ENCODE data around the gene PTPN6. TPM values are rescaled to one million over a fixed set of nuclear protein-coding genes. Genes with fewer than 3 reads are reported as not detected.
"Not testable (repeated sequence)": the region's sequence is repeated elsewhere in the genome, so short reads cannot be mapped to it uniquely, and the experiment has no call there.

PTPN6 gene
- total RNA-seq (ENCODE audit: low replicate concordance), result 15.6 and 61.0 TPM in 2 replicates
- long read RNA-seq, transcript PTPN6-202 (16 exons, 2,159 nt), result major isoform, 15 of 30 reads
- long read RNA-seq, partial matches to known transcripts, result 6 of 30 reads
- long read RNA-seq, other reads (novel, unspliced or antisense), result 9 of 30 reads

DNA sequence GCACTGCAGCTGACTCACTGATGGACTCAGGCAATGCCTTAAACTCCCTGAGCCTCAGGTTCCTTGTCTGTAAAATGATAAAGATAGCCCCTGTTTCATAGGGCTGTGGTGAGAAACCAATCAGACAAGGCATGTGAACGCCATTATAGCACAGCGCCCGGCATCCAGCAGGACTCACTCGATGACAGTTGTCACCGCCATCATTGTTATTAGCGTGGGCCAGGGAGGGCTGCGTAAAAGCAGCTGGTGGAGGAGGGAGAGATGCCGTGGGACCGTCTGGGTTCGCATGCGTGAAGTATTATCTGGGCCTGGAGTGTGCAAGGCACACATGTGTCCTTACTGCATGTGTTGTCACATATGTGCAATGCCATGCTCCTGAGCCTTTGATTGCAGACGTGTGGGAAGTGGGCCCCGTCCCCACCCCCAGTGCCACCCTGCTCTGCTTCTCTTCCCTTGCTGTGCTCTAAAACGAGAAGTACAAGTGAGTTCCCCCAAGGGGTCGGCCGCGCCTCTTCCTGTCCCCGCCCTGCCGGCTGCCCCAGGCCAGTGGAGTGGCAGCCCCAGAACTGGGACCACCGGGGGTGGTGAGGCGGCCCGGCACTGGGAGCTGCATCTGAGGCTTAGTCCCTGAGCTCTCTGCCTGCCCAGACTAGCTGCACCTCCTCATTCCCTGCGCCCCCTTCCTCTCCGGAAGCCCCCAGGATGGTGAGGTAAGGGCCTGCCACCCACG, at the start of gene PTPN6:
Gene PTPN6 (plus strand): TSS at position 546 of the 730 bp plus-strand sequence. CDS start 157 bp downstream, at position 703.
- H3K4me3 Mint-ChIP-seq, result no peak within 1 kb of the TSS
- H3K9me3 Mint-ChIP-seq, result no peaks in the 10 kb centered on the region
- peak within 1 kb of the TSS; percentile 5 for H3K27ac Mint-ChIP-seq
- DNase-seq (ENCODE audit: extremely low spot score, unreplicated experiment), result no peak
- TF ChIP-seq, protein P1, sequence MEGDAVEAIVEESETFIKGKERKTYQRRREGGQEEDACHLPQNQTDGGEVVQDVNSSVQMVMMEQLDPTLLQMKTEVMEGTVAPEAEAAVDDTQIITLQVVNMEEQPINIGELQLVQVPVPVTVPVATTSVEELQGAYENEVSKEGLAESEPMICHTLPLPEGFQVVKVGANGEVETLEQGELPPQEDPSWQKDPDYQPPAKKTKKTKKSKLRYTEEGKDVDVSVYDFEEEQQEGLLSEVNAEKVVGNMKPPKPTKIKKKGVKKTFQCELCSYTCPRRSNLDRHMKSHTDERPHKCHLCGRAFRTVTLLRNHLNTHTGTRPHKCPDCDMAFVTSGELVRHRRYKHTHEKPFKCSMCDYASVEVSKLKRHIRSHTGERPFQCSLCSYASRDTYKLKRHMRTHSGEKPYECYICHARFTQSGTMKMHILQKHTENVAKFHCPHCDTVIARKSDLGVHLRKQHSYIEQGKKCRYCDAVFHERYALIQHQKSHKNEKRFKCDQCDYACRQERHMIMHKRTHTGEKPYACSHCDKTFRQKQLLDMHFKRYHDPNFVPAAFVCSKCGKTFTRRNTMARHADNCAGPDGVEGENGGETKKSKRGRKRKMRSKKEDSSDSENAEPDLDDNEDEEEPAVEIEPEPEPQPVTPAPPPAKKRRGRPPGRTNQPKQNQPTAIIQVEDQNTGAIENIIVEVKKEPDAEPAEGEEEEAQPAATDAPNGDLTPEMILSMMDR (conservative IDR thresholded peaks at IDR 0.05), result no peak
- no peaks in the 10 kb centered on the region for H3K27me3 Mint-ChIP-seq
- peaks cover 5% of the 10 kb centered on the region for H3K4me1 Mint-ChIP-seq (ENCODE audit: unreplicated experiment)
- peaks cover 4% of the 10 kb centered on the region for H3K36me3 Mint-ChIP-seq

DNA sequence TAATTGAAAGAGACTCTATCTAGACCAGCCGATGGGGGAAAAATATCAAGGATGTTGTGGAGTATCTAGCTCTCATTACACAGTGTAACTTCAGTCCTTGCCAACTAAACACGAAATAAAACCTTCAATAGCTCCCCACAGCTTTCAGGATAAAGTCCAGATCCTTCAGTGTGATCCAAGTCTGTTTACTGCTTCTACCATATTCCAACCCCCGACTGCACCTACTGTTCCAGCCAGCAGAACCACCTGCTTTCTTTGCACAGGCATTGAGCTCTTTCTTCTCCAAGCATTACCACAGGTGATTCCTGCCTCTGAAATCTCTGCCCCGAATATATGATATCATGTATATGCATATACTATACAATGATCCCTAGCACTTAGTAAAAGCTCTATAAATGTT, 48.7 kb upstream of the PTPN6 start:
- H3K4me1 Mint-ChIP-seq (ENCODE audit: unreplicated experiment), result no peaks in the 10 kb centered on the region
- TF ChIP-seq, protein P1 (conservative IDR thresholded peaks at IDR 0.05), result no peak
- no peak for DNase-seq (ENCODE audit: extremely low spot score, unreplicated experiment)
- H3K9me3 Mint-ChIP-seq, result no peaks in the 10 kb centered on the region
- no peak overlapping the region for H3K27ac Mint-ChIP-seq
- no peaks in the 10 kb centered on the region for H3K27me3 Mint-ChIP-seq
- H3K4me3 Mint-ChIP-seq, result no peak overlapping the region
- peaks cover 10% of the 10 kb centered on the region for H3K36me3 Mint-ChIP-seq

DNA sequence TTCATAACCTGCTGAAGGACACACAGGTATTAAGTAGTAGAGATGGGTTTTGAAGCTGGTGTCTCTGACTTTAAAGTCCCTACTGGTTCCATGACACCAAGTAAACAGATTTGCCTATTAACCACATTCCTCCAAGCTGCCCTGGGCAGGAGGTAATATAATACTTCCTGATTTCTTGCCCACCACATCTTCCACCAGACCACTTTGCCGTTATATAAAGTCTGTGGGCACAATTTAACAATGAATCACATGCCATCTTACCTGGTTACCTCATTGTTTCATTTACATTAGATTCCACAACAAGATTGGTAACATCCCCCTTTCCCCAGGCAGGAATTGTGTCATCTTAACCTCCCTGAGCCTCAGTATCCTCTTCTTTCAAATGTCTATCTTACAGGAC, 47.4 kb upstream of the PTPN6 start:
- no peak for DNase-seq (ENCODE audit: extremely low spot score, unreplicated experiment)
- no peaks in the 10 kb centered on the region for H3K27me3 Mint-ChIP-seq
- TF ChIP-seq, protein P1 (conservative IDR thresholded peaks at IDR 0.05), result no peak
- peaks cover 13% of the 10 kb centered on the region for H3K36me3 Mint-ChIP-seq
- H3K27ac Mint-ChIP-seq, result no peak overlapping the region
- no peak overlapping the region for H3K4me3 Mint-ChIP-seq
- H3K9me3 Mint-ChIP-seq, result no peaks in the 10 kb centered on the region
- H3K4me1 Mint-ChIP-seq (ENCODE audit: unreplicated experiment), result no peaks in the 10 kb centered on the region

DNA sequence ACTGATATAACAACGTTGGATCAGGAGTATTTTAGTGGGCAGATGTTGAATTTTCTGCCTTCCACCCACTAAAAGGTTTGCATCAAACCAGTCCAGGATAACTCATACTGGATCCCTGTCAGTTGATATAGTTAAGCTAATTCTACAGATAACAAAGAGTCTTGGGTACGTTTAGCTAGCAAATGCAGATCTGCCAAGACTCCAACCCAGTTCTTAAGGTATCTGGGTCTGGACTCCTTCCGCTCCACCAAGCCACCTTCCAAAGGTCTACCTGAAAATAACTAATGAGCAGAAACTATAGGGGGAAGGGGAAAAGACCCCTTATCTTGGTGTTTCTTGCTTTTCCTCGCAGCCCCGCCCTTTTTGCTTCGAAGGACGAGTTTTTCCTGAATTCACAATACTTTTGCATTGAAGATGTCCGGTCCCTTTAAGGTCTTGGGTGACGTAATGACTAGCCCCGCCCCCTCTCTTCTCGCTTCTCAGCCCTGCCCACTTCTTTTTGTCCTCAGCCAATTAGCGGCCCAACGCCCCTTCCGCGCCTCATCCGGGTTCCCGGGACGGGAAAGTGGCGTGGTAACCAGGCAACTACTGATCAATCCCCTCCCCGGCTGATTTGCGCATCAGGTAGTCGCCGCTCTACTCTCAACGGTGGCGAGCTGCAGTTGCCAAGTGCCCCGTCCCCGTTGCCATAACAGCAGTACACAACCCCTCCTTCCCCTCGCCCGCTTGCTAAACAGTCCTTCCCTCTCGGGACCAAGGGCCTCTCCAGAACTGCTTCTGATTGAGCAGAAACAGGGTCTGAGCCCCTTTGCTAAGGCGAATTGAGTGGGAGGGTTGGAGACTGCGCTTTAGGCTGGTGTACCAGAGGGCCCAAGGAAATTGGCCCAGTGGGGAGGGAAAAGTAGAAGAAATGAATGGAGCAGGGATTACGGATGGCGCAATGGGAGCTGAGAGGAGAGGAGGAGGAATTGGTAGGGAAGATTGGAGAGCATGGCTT, 46.6 kb upstream of the PTPN6 start, which contains the start of gene LRRC23:
Gene LRRC23 (plus strand): TSS at position 543 of the 997 bp plus-strand sequence. CDS start 812 bp downstream, outside the sequence.
- H3K27ac Mint-ChIP-seq, result no peak within 1 kb of the TSS
- TF ChIP-seq, protein P1 (conservative IDR thresholded peaks at IDR 0.05), result no peak
- H3K9me3 Mint-ChIP-seq, result no peaks in the 10 kb centered on the region
- peak; percentile 98 for DNase-seq (ENCODE audit: extremely low spot score, unreplicated experiment)
- H3K36me3 Mint-ChIP-seq, result peaks cover 10% of the 10 kb centered on the region
- no peaks in the 10 kb centered on the region for H3K4me1 Mint-ChIP-seq (ENCODE audit: unreplicated experiment)
- no peak within 1 kb of the TSS for H3K4me3 Mint-ChIP-seq
- peaks cover under 1% of the 10 kb centered on the region for H3K27me3 Mint-ChIP-seq

DNA sequence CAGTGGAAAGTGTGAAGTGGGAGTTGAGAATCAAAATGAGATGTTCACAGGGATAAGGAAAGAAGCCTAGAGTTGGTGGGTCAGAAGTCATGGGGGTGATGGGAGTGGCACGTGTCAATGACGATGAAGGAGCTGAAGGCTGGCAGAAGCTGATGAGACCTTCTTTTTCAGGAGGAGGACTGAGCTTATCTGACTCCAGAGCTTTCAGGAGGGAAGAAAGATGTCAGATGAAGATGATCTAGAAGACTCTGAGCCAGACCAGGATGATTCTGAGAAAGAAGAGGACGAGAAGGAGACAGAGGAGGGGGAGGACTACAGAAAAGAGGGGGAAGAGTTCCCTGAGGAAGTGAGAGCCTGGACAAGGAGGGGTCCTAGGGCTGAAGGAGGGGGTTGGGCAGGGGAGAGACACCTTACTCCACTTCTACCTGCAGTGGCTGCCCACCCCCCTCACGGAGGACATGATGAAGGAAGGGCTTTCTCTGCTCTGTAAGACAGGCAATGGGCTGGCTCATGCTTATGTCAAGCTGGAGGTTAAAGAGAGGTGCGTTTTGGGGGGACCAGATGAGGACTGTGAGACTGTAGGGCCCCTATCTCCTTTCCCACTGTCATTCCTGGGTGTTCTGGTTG, 45.6 kb upstream of the PTPN6 start:
- Mint-ChIP-seq H3K4me3 (no peak overlapping the region), H3K4me1 (ENCODE audit: unreplicated experiment) (no peaks in the 10 kb centered on the region), H3K27ac (no peak overlapping the region), H3K9me3 (no peaks in the 10 kb centered on the region), H3K27me3 (peaks cover 7% of the 10 kb centered on the region), H3K36me3 (peaks cover 9% of the 10 kb centered on the region)
- TF ChIP-seq, protein P1 (conservative IDR thresholded peaks at IDR 0.05), result no peak
- DNase-seq (ENCODE audit: extremely low spot score, unreplicated experiment), result no peak

DNA sequence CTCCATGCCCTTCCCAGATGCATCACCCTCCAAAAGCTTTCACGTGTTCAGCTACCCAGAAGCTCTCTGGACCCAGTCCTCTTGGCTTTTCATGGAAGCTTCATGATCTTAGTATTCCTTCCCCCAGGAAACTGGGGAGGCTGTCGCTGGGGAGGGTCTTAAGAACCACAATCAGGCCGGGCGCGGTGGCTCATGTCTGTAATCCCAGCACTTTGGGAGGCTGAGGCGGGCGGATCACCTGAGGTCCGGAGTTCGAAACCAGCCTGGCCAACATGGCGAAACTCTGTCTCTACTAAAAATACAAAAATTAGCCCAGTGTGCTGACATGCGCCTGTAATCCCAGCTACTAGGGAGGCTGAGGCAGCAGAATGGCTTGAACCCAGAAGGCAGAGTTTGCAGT, 43.0 kb upstream of the PTPN6 start:
- not testable (repeated sequence) for H3K9me3 Mint-ChIP-seq; H3K4me3 Mint-ChIP-seq; H3K36me3 Mint-ChIP-seq; H3K4me1 Mint-ChIP-seq (ENCODE audit: unreplicated experiment); H3K27ac Mint-ChIP-seq; DNase-seq (ENCODE audit: extremely low spot score, unreplicated experiment)
- peaks cover 28% of the 10 kb centered on the region for H3K27me3 Mint-ChIP-seq

Data from type B pancreatic cell (in vitro differentiated cells).